NOMO-1 treated with dmso at 0.1 percent for 144 hours (cell line): Measurements from ENCODE around the gene EDA.

Experiments used
- DNase-seq: peaks from one replicate; lab custom pipeline; 2025; ENCODE audit not compliant: unreplicated experiment; lab: John Stamatoyannopoulos, UW

The EDA gene

GRCh38 chrX:69615779-69616456, at the start of gene EDA:
EDA (plus strand) TSS chrX:69616113.
- peak; percentile 4 for DNase-seq

GRCh38 chrX:69568828-69569227, 47.1 kb upstream of the EDA start:
- no peak for DNase-seq

- no peak for DNase-seq
These were observed 18.5 kb upstream of the EDA start for GRCh38 chrX:69597399-69597798.

GRCh38 chrX:69600182-69600581, 15.7 kb upstream of the EDA start:
- no peak for DNase-seq

GRCh38 chrX:69603566-69604194, 12.2 kb upstream of the EDA start:
- DNase-seq: no peak

- no peak for DNase-seq
These were observed 10.4 kb upstream of the EDA start for GRCh38 chrX:69605521-69605920.

- DNase-seq: no peak
These were observed 8.3 kb upstream of the EDA start for GRCh38 chrX:69607616-69608015.

GRCh38 chrX:69613946-69614345, 2.0 kb upstream of the EDA start:
- DNase-seq: no peak

GRCh38 chrX:69614886-69615285, 1.0 kb upstream of the EDA start:
- no peak for DNase-seq

GRCh38 chrX:69615342-69615741, 571 bp upstream of the EDA start:
- DNase-seq: no peak

GRCh38 chrX:69616457-69617203, 717 bp downstream of the EDA start:
- DNase-seq: no peak

- no peak for DNase-seq
These were observed 2.9 kb downstream of the EDA start for GRCh38 chrX:69618803-69619202.

GRCh38 chrX:69626129-69626528, 10.2 kb downstream of the EDA start:
- no peak for DNase-seq

GRCh38 chrX:69627744-69628143, 11.8 kb downstream of the EDA start:
- DNase-seq: no peak

- no peak for DNase-seq
These were observed 14.2 kb downstream of the EDA start for GRCh38 chrX:69630147-69630546.

- DNase-seq: no peak
These were observed 48.8 kb downstream of the EDA start for GRCh38 chrX:69664693-69665092.

- no peak for DNase-seq
These were observed 54.2 kb downstream of the EDA start for GRCh38 chrX:69670001-69670555.

GRCh38 chrX:69674891-69675290, 59.0 kb downstream of the EDA start:
- DNase-seq: no peak

- DNase-seq: no peak
These were observed 89.9 kb downstream of the EDA start for GRCh38 chrX:69705818-69706217.

GRCh38 chrX:69718102-69718501, 102.2 kb downstream of the EDA start:
- DNase-seq: no peak

GRCh38 chrX:69724307-69724706, 108.4 kb downstream of the EDA start:
- no peak for DNase-seq

GRCh38 chrX:69740317-69740716, 124.4 kb downstream of the EDA start:
- no peak for DNase-seq
